ENCODE measurements around the gene ZBTB18.
"Not testable (repeated sequence)": the region's sequence is repeated elsewhere in the genome, so short reads cannot be mapped to it uniquely, and the experiment has no call there.

Gene ZBTB18

DNA sequence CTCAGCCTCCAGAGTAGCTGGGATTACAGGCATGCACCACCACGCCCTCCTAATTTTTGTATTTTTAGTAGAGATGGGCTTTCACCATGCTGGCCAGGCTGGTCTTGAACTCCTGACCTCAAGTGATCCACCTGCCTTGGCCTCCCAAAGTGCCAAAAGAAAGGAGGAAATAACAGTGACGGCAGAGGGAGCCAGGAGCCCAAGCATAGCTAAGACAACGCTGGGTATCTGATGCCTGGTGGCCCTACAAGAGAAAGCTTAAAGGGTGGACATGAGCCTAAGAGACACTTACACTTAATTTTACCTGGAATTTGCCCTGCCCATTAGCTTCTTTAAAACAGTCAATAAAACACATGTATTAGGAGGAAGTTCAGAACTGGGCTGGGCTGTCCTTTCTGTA is 36.2 kb upstream of the ZBTB18 start:
- H3K9me3 ChIP-seq (ENCODE audit: control insufficient read depth, low read length); H3K36me3 ChIP-seq (ENCODE audit: control insufficient read depth, insufficient read depth, low read length); H3K4me3 ChIP-seq (ENCODE audit: extremely low read depth, insufficient read depth, low read length, poor library complexity, severe bottlenecking); H3K4me1 ChIP-seq (ENCODE audit: control insufficient read depth, insufficient read depth, low read length, poor library complexity, severe bottlenecking); H3K27ac ChIP-seq (ENCODE audit: low read depth, low read length, severe bottlenecking): not testable (repeated sequence)
- WGBS, 2 experiments (ENCODE audit: insufficient coverage in 2 of 2) = 67 to 89% methylated on average over 1 to 2 of the region's 3 CpGs

DNA sequence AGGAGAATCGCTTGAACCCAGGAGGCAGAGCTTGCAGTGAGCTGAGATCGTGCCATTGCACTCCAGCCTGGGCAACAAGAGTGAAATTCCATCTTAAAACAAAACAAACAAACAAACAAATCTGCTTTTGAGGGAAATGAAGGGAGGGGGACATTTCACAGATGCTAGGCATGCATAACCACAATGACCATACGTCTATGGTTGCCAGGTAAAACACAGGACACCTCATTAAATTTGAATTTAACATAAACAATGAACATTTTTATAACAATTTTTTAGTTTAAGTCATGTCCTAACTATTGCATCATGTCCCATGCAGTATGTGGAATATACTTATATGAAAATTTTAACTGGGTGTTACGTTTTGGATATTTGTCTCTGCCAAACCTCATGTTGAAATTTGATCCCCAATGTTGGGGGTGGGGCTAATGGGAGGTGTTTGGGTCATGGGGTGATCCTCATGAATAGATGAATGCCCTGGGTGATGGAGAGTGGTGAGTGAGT is 31.0 kb upstream of the ZBTB18 start:
- no peak overlapping the region for H3K27ac ChIP-seq (ENCODE audit: low read depth, low read length, severe bottlenecking)
- no peaks in the 10 kb centered on the region for H3K9me3 ChIP-seq (ENCODE audit: control insufficient read depth, low read length)
- H3K36me3 ChIP-seq (ENCODE audit: control insufficient read depth, insufficient read depth, low read length) = no peaks in the 10 kb centered on the region
- H3K4me1 ChIP-seq (ENCODE audit: control insufficient read depth, insufficient read depth, low read length, poor library complexity, severe bottlenecking) = no peaks in the 10 kb centered on the region
- H3K4me3 ChIP-seq (ENCODE audit: extremely low read depth, insufficient read depth, low read length, poor library complexity, severe bottlenecking) = no peak overlapping the region
- WGBS, 2 experiments (ENCODE audit: insufficient coverage in 2 of 2) = 100% methylated on average over 1 of the region's 4 CpGs; no CpG with 5 or more reads in 1 of the 2 experiments

- no peak overlapping the region for H3K4me3 ChIP-seq (ENCODE audit: extremely low read depth, insufficient read depth, low read length, poor library complexity, severe bottlenecking)
- no peaks in the 10 kb centered on the region for H3K9me3 ChIP-seq (ENCODE audit: control insufficient read depth, low read length)
- 56 to 100% methylated on average over 1 of the region's 1 CpG for WGBS, 2 experiments (ENCODE audit: insufficient coverage in 2 of 2)
- no peaks in the 10 kb centered on the region for H3K36me3 ChIP-seq (ENCODE audit: control insufficient read depth, insufficient read depth, low read length)
- H3K4me1 ChIP-seq (ENCODE audit: control insufficient read depth, insufficient read depth, low read length, poor library complexity, severe bottlenecking) = no peaks in the 10 kb centered on the region
- H3K27ac ChIP-seq (ENCODE audit: low read depth, low read length, severe bottlenecking) = no peak overlapping the region
These were observed 29.7 kb upstream of the ZBTB18 start for GRCh38 chr1:244021427-244021826.

GRCh38 chr1:244022311-244022710 is 28.8 kb upstream of the ZBTB18 start:
- Histone ChIP-seq H3K4me1 (ENCODE audit: control insufficient read depth, insufficient read depth, low read length, poor library complexity, severe bottlenecking) (no peaks in the 10 kb centered on the region), H3K4me3 (ENCODE audit: extremely low read depth, insufficient read depth, low read length, poor library complexity, severe bottlenecking) (no peak overlapping the region), H3K27ac (ENCODE audit: low read depth, low read length, severe bottlenecking) (no peak overlapping the region), H3K36me3 (ENCODE audit: control insufficient read depth, insufficient read depth, low read length) (no peaks in the 10 kb centered on the region), H3K9me3 (ENCODE audit: control insufficient read depth, low read length) (no peaks in the 10 kb centered on the region)
- WGBS, 2 experiments (ENCODE audit: insufficient coverage in 2 of 2) = 77 to 88% methylated on average over 2 of the region's 2 CpGs

- H3K4me1 ChIP-seq (ENCODE audit: control insufficient read depth, insufficient read depth, low read length, poor library complexity, severe bottlenecking) = no peaks in the 10 kb centered on the region
- no peaks in the 10 kb centered on the region for H3K36me3 ChIP-seq (ENCODE audit: control insufficient read depth, insufficient read depth, low read length)
- H3K9me3 ChIP-seq (ENCODE audit: control insufficient read depth, low read length) = no peaks in the 10 kb centered on the region
- no peak overlapping the region for H3K27ac ChIP-seq (ENCODE audit: low read depth, low read length, severe bottlenecking)
- H3K4me3 ChIP-seq (ENCODE audit: extremely low read depth, insufficient read depth, low read length, poor library complexity, severe bottlenecking) = no peak overlapping the region
- 90 to 96% methylated on average over 6 to 9 of the region's 9 CpGs for WGBS, 2 experiments (ENCODE audit: insufficient coverage in 2 of 2)
These were observed 28.1 kb upstream of the ZBTB18 start for GRCh38 chr1:244022864-244023440.

DNA sequence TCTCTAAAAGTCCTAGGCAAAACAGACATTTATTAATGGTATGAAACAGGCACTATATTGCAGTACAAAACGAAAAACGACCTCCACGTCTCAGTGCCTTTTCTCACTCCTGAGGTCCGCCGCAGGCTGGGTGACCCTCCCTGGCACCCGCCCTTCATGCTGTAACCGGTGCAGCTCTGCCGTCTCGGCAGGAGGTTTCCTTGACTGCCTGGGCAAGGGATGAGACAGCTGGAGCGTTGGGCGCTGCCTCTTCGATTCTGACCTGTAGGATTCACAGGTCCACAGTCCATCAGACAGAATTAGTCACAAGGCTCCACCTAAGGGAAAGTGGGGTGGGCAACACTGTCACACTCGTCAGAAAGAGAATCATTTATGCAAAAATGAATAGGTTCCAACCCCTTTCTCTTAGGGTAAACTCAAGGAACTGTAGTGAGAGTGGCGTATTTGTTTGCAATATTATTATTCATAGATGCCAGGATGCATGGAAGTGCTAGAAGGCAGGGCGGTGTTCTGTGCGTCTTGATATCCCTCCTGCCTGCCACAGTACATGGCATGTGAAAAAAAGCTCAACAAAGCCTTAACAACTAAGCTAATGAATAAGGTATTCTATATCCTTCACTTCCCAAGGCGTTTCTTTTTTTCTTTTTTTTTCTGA is 23.5 kb upstream of the ZBTB18 start:
- H3K4me3 ChIP-seq (ENCODE audit: extremely low read depth, insufficient read depth, low read length, poor library complexity, severe bottlenecking) = no peak overlapping the region
- no peak overlapping the region for H3K27ac ChIP-seq (ENCODE audit: low read depth, low read length, severe bottlenecking)
- no peaks in the 10 kb centered on the region for H3K9me3 ChIP-seq (ENCODE audit: control insufficient read depth, low read length)
- no peaks in the 10 kb centered on the region for H3K36me3 ChIP-seq (ENCODE audit: control insufficient read depth, insufficient read depth, low read length)
- 91% methylated on average over 11 to 12 of the region's 17 CpGs for WGBS, 2 experiments (ENCODE audit: insufficient coverage in 2 of 2)
- H3K4me1 ChIP-seq (ENCODE audit: control insufficient read depth, insufficient read depth, low read length, poor library complexity, severe bottlenecking) = no peaks in the 10 kb centered on the region

DNA sequence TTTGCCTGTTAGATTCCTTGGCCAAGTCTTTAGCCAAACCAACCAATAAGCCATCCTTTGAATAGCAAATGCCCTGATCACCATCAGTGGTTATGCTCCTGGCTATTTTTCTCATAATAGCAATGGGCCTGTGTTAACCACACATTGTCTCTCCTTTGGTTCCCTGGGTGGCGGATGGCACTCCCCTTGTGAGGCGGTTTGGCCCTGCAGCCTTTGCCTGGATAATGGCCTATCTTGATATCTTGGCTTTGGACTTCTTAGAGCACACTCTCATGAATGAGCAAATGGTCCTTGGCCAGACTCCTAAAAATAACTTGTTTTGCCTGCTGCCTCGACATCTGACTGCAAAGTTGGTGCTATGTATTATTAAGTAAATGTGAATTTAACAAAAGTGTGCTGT is 22.4 kb upstream of the ZBTB18 start:
- Histone ChIP-seq H3K4me1 (ENCODE audit: control insufficient read depth, insufficient read depth, low read length, poor library complexity, severe bottlenecking) (no peaks in the 10 kb centered on the region), H3K4me3 (ENCODE audit: extremely low read depth, insufficient read depth, low read length, poor library complexity, severe bottlenecking) (no peak overlapping the region), H3K36me3 (ENCODE audit: control insufficient read depth, insufficient read depth, low read length) (no peaks in the 10 kb centered on the region), H3K9me3 (ENCODE audit: control insufficient read depth, low read length) (no peaks in the 10 kb centered on the region), H3K27ac (ENCODE audit: low read depth, low read length, severe bottlenecking) (no peak overlapping the region)
- WGBS, 2 experiments (ENCODE audit: insufficient coverage in 2 of 2) = 86 to 95% methylated on average over 3 of the region's 3 CpGs

GRCh38 chr1:244029124-244029523 is 22.0 kb upstream of the ZBTB18 start:
- H3K27ac ChIP-seq (ENCODE audit: low read depth, low read length, severe bottlenecking) = no peak overlapping the region
- WGBS, 2 experiments (ENCODE audit: insufficient coverage in 2 of 2) = 88 to 100% methylated on average over 1 of the region's 3 CpGs
- no peak overlapping the region for H3K4me3 ChIP-seq (ENCODE audit: extremely low read depth, insufficient read depth, low read length, poor library complexity, severe bottlenecking)
- H3K4me1 ChIP-seq (ENCODE audit: control insufficient read depth, insufficient read depth, low read length, poor library complexity, severe bottlenecking) = no peaks in the 10 kb centered on the region
- H3K9me3 ChIP-seq (ENCODE audit: control insufficient read depth, low read length) = no peaks in the 10 kb centered on the region
- no peaks in the 10 kb centered on the region for H3K36me3 ChIP-seq (ENCODE audit: control insufficient read depth, insufficient read depth, low read length)

DNA sequence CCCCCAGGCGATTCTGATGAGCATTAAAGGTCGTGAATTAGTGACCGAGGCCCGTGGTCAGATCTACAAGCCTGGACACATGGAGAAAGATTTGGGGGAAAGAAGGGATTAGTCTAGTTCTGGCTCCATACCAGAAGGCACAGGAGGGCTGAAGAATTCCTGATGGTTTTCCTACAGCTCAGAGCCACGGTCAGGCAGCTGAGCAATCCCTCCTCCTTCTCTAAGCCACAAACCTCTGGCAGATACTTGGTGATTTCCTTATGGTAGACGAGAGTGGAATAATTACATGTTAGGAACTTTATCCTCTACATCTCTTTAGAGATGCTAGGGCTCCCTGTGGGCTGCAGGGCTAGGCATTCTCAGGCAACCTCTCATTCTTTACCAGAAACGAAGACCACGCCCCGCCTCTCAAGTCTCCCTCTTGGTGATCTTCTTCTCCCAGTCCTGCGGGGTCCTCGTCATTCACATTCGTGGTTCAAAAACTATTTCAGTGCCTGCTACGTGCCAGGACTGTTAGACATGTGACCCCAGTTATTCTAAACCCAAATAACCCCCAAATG is 20.5 kb upstream of the ZBTB18 start:
- WGBS, 2 experiments (ENCODE audit: insufficient coverage in 2 of 2) = 85 to 89% methylated on average over 8 to 11 of the region's 13 CpGs
- H3K9me3 ChIP-seq (ENCODE audit: control insufficient read depth, low read length) = no peaks in the 10 kb centered on the region
- no peaks in the 10 kb centered on the region for H3K36me3 ChIP-seq (ENCODE audit: control insufficient read depth, insufficient read depth, low read length)
- no peak overlapping the region for H3K27ac ChIP-seq (ENCODE audit: low read depth, low read length, severe bottlenecking)
- H3K4me1 ChIP-seq (ENCODE audit: control insufficient read depth, insufficient read depth, low read length, poor library complexity, severe bottlenecking) = no peaks in the 10 kb centered on the region
- H3K4me3 ChIP-seq (ENCODE audit: extremely low read depth, insufficient read depth, low read length, poor library complexity, severe bottlenecking) = no peak overlapping the region

DNA sequence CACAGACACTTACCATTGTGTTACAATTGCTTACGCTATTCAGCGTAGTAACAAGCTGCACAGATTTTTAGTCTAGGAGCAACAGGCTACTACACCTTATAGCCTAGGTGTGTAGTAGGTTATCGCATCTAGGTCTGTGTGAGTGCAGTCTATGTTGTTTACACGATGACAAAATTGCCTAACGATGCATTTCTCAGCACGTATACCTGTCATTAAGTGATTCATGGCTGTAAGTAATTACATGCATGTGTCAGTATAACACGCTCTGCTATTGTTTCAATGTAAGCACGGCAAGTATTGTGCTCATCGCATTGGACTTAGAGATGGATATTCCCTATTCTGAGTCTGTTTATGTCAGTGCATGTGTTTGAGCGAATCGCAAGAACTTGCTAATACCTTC is 15.7 kb upstream of the ZBTB18 start:
- H3K36me3 ChIP-seq (ENCODE audit: control insufficient read depth, insufficient read depth, low read length) = no peaks in the 10 kb centered on the region
- H3K4me1 ChIP-seq (ENCODE audit: control insufficient read depth, insufficient read depth, low read length, poor library complexity, severe bottlenecking) = no peaks in the 10 kb centered on the region
- no peak overlapping the region for H3K27ac ChIP-seq (ENCODE audit: low read depth, low read length, severe bottlenecking)
- no peak overlapping the region for H3K4me3 ChIP-seq (ENCODE audit: extremely low read depth, insufficient read depth, low read length, poor library complexity, severe bottlenecking)
- H3K9me3 ChIP-seq (ENCODE audit: control insufficient read depth, low read length) = no peaks in the 10 kb centered on the region
- WGBS, 2 experiments (ENCODE audit: insufficient coverage in 2 of 2) = 93 to 99% methylated on average over 6 to 8 of the region's 11 CpGs

- no peaks in the 10 kb centered on the region for H3K9me3 ChIP-seq (ENCODE audit: control insufficient read depth, low read length)
- no peaks in the 10 kb centered on the region for H3K4me1 ChIP-seq (ENCODE audit: control insufficient read depth, insufficient read depth, low read length, poor library complexity, severe bottlenecking)
- H3K36me3 ChIP-seq (ENCODE audit: control insufficient read depth, insufficient read depth, low read length) = no peaks in the 10 kb centered on the region
- H3K4me3 ChIP-seq (ENCODE audit: extremely low read depth, insufficient read depth, low read length, poor library complexity, severe bottlenecking) = no peak overlapping the region
- no peak overlapping the region for H3K27ac ChIP-seq (ENCODE audit: low read depth, low read length, severe bottlenecking)
- 90 to 100% methylated on average over 5 to 6 of the region's 9 CpGs for WGBS, 2 experiments (ENCODE audit: insufficient coverage in 2 of 2)
These were observed 13.8 kb upstream of the ZBTB18 start for GRCh38 chr1:244037252-244037651.
